Parathyroid adenoma (tissue), 2 donors: ENCODE data around the gene RDX.

Experiments used
- H2AFZ ChIP-seq: fragments of 300-600 bp; sonication (generic); one replicate; pipeline ENCODE4 v1.7.0; 2017; ENCODE audit warnings: antibody characterized with exemption, mild to moderate bottlenecking
- H3K27ac ChIP-seq: fragments of 300-600 bp; sonication (generic); one replicate; pipeline ENCODE4 v1.7.0; 2017
- H3K27me3 ChIP-seq: fragments of 300-600 bp; sonication (generic); one replicate; pipeline ENCODE4 v1.7.0; 2017; ENCODE audit warnings: low read length; ENCODE audit not compliant: control insufficient read depth, insufficient read depth
- H3K36me3 ChIP-seq: fragments of 300-600 bp; sonication (generic); one replicate; pipeline ENCODE4 v1.7.0; 2017; ENCODE audit warnings: low read length; ENCODE audit not compliant: control insufficient read depth, insufficient read depth
- H3K4me1 ChIP-seq: fragments of 300-600 bp; sonication (generic); one replicate; pipeline ENCODE4 v1.7.0; 2017; ENCODE audit warnings: control low read depth
- H3K4me2 ChIP-seq: fragments of 300-600 bp; sonication (generic); one replicate; pipeline ENCODE4 v1.7.0; 2017; ENCODE audit warnings: low read length
- H3K4me3 ChIP-seq: fragments of 300-600 bp; sonication (generic); one replicate; pipeline ENCODE4 v1.7.0; 2017; ENCODE audit warnings: low read depth, low read length
- H3K79me2 ChIP-seq: fragments of 300-600 bp; sonication (generic); one replicate; pipeline ENCODE4 v1.7.0; 2017; ENCODE audit warnings: control low read depth
- H3K9ac ChIP-seq: fragments of 300-600 bp; sonication (generic); one replicate; pipeline ENCODE4 v1.7.0; 2017; ENCODE audit warnings: mild to moderate bottlenecking
- H3K9me3 ChIP-seq: fragments of 300-600 bp; sonication (generic); one replicate; pipeline ENCODE4 v1.7.0; 2017; ENCODE audit warnings: low read length; ENCODE audit not compliant: control insufficient read depth
- CTCF ChIP-seq: fragments of 300-600 bp; sonication (generic); IDR thresholded peaks from one replicate; pipeline ENCODE4 v1.7.0; 2017; ENCODE audit warnings: antibody characterized with exemption, mild to moderate bottlenecking
- donor health status: primary hyperparathyroidism.

RDX gene

GRCh38 chr11:110161061-110161460, 135.4 kb downstream of the RDX start:
- H3K4me2 ChIP-seq: no peak overlapping the region
- no peaks in the 10 kb centered on the region for H3K27me3 ChIP-seq
- no peak overlapping the region for H3K4me3 ChIP-seq
- H3K9me3 ChIP-seq: no peaks in the 10 kb centered on the region
- no peaks in the 10 kb centered on the region for H3K79me2 ChIP-seq
- H3K4me1 ChIP-seq: no peaks in the 10 kb centered on the region
- H2AFZ ChIP-seq: no peak overlapping the region
- H3K36me3 ChIP-seq: no peaks in the 10 kb centered on the region
- no peak overlapping the region for H3K27ac ChIP-seq
- no peak for TF ChIP-seq CTCF
- H3K9ac ChIP-seq: no peak overlapping the region

DNA sequence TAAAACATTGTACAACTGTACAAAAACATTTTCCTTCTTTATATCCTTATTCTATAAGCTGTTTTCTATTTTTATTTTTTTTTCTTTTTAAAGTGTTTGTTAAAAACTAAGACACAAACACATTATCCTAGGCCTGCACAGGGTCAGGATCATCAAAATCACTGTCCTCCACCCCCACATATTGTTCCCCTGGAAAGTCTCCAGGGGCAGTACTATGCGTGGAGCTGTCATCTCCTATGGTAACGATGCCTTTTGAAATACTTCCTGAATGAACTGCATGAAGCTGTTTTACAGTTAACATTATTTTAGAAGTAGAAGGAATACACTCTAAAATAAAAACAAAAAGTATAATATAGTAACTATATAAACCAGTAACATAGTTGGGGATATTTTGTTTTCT, 136.0 kb downstream of the RDX start:
- Histone ChIP-seq H3K4me2 (no peak overlapping the region), H3K27me3 (no peaks in the 10 kb centered on the region), H3K27ac (no peak overlapping the region), H3K4me1 (no peaks in the 10 kb centered on the region), H3K36me3 (no peaks in the 10 kb centered on the region), H3K79me2 (no peaks in the 10 kb centered on the region), H2AFZ (no peak overlapping the region), H3K4me3 (no peak overlapping the region), H3K9ac (no peak overlapping the region), H3K9me3 (no peaks in the 10 kb centered on the region)
- no peak for TF ChIP-seq CTCF

DNA sequence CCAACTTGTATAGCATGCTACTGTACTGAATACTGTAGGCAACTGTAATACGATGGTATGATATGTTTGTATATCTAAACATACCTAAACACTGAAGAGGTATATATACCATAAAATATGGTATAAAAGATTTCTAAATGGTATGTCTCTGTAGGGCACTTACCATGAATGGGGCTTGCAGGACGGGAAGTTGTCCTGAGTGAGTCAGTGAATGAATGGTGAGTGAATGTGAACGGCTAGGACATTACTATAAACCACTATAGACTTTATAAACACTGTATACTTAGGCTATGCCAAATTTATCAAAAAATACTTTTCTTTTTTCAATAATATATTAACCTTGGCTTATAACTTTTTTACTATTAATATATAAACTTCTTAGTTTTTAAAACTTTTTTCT, 136.4 kb downstream of the RDX start:
- H3K9me3 ChIP-seq: no peaks in the 10 kb centered on the region
- H3K4me2 ChIP-seq: no peak overlapping the region
- no peaks in the 10 kb centered on the region for H3K27me3 ChIP-seq
- no peak overlapping the region for H2AFZ ChIP-seq
- H3K36me3 ChIP-seq: no peaks in the 10 kb centered on the region
- TF ChIP-seq CTCF: no peak
- no peaks in the 10 kb centered on the region for H3K79me2 ChIP-seq
- H3K4me3 ChIP-seq: no peak overlapping the region
- H3K9ac ChIP-seq: no peak overlapping the region
- no peak overlapping the region for H3K27ac ChIP-seq
- H3K4me1 ChIP-seq: no peaks in the 10 kb centered on the region

- no peak overlapping the region for H3K27ac ChIP-seq
- no peak overlapping the region for H3K9ac ChIP-seq
- H3K9me3 ChIP-seq: no peaks in the 10 kb centered on the region
- no peak overlapping the region for H3K4me2 ChIP-seq
- TF ChIP-seq CTCF: no peak
- H2AFZ ChIP-seq: no peak overlapping the region
- no peaks in the 10 kb centered on the region for H3K4me1 ChIP-seq
- H3K27me3 ChIP-seq: no peaks in the 10 kb centered on the region
- no peaks in the 10 kb centered on the region for H3K79me2 ChIP-seq
- H3K36me3 ChIP-seq: no peaks in the 10 kb centered on the region
- no peak overlapping the region for H3K4me3 ChIP-seq
These were observed 136.9 kb downstream of the RDX start for GRCh38 chr11:110159476-110159875.

DNA sequence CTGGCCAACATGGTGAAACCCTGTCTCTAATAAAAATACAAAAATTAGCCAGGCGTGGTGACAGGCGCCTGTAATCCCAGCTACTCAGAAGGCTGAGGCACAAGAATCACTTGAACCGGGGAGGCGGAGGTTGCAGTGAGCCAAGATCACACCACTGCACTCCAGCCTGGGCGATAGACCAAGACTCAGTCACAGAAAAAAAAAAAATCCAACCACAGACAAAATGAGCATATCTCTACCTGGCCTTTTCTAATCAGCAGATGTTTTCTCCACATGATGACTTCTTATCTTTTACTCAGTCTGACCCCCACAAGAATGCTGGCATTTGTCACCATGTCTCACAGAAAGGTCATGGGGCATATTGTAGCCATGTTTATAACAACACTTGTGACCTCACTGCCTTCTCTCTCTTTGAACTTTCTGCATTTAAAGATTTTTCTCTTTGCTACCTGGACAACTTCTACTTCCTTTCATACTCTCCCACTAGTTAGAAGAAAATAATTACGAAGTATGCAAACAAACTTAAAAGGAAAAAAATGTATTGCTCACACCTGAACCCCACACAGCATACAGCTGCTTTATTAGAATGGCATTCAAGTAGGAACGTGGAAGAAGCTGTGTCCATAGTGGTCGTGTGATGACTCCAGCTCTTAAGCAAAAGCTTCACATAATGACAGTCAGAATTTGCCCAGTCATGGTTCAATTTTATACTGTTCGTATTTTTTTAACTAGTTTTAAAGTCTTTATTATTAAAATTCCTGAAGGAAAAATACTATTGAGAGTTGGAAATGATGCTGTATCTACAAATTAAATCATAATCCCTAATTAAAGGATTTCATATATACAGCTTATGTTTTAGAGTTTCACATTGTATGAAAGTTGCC, 137.9 kb downstream of the RDX start:
- Histone ChIP-seq H3K27me3 (no peaks in the 10 kb centered on the region), H3K36me3 (no peaks in the 10 kb centered on the region), H3K9me3 (no peaks in the 10 kb centered on the region), H3K4me2 (no peak overlapping the region), H3K79me2 (no peaks in the 10 kb centered on the region), H3K4me3 (no peak overlapping the region), H2AFZ (no peak overlapping the region), H3K9ac (no peak overlapping the region), H3K27ac (no peak overlapping the region), H3K4me1 (no peaks in the 10 kb centered on the region)
- TF ChIP-seq CTCF: no peak
